ENCODE measurements around the gene RPL7A. TPM values are rescaled to one million over a fixed set of nuclear protein-coding genes. Genes with fewer than 3 reads are reported as not detected.
"Not testable (repeated sequence)": the region's sequence is repeated elsewhere in the genome, so short reads cannot be mapped to it uniquely, and the experiment has no call there.

The RPL7A gene
- total RNA-seq, 1 experiment from 2014 or later: 2,696 TPM

DNA sequence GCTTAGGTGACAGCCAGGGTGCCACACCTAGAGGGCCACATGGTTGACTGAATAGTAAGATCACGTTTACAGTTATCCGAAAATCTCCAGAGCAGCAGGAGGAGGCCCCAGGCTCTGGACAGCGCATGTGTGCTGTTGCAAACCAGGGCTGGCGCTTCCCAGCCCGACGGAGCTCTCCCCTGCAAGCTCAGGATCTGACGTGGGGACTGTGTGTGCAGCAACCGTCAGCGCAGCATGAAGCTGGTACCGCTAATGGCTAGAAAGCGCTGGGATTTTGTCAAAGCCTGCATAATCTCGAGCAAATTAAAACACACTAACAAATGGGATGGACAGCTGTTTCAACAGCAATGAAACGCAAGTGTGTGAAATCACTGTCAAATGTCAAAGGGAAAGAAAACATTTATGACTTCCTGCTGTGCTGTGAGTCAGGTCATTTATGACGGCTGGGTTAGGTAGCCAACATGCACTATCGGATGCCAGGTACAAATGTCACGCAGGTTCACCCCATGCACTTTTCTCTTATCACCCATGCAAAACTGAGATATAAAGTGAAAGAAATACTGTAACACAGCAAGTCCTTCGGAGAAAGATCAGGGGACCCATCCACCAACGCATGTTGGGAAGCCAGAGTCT is 20.3 kb downstream of the RPL7A start:
- no peak for DNase-seq (ENCODE audit: low spot score)

DNA sequence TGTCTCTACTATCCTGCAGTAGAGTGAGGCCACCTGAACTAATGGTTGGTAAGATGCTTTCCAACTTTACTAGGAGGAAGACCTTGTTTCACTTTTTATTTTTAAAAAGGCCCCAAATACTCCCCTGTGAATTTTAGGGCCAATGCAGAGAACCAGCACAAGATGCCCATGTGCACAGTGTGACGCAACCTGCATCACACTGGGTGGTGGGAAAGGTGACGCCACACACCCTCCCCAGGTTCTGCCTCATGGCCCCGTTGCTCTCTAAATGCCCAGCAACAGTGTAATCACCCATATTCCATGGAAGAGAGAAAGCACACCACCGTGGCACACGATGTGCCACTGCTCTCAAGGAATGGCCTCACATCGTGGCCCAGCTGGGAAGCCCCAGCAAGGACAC is 21.4 kb downstream of the RPL7A start:
- DNase-seq (ENCODE audit: low spot score): no peak

DNA sequence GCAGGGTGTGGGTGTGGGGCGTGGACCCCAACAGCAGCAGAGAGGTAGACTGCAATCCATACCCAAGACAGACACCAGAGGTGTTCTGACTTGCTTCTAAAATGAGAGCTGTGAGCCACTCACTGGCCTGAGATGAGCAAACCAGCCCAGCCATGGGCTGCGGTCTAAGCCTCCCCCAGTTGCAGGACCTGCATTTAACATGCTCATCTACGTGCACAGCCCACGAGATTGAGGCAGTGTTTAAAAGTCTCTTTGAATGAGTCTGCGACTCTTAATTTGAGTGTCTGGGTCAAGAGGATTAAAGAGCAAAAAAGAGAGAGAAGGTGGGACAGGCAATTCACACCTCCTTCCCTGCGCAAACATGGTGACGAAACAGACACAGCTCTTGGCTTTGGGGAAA is 21.9 kb downstream of the RPL7A start:
- no peak for DNase-seq (ENCODE audit: low spot score)

DNA sequence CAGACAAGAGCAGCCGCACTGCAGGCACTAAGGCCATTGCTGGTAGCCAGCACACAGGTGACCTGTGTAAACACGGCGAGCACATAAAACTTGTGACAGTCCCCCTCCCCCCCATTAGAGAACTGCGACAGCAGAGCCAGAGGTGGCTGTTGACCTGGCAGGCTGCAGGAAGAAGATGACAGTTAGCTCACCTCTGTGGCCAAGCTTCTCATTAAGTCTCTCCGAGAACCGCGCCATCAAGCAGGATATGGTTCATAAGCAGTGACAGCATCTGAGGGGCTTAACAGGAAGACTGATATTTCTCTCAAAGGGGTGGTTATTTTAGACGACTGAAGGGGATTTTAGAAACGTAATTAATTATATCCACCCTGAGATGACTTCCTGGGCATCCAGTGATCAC is 22.7 kb downstream of the RPL7A start:
- no peak for DNase-seq (ENCODE audit: low spot score)

DNA sequence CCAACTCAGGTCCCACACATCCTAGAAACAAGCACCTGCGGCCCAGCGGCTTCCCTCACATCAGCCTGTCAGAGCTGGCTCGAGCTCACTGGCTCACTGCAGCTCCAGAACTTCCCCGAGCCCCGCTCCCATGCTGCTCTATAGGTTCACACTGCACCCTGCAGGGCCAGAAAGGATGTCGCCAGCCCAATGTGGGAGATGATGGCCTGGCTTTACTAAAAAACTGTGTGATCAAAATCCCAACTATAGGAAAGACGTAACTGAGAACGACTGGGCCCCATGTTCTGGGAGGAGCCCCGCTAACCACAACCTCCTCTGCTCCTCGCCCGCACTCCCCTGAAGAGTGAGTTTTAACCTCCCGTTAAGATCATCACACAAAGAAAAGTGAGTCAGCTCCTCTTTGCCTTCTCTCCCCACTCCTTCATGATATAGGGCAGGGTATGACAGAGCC is 23.3 kb downstream of the RPL7A start:
- no peak for DNase-seq (ENCODE audit: low spot score)

DNA sequence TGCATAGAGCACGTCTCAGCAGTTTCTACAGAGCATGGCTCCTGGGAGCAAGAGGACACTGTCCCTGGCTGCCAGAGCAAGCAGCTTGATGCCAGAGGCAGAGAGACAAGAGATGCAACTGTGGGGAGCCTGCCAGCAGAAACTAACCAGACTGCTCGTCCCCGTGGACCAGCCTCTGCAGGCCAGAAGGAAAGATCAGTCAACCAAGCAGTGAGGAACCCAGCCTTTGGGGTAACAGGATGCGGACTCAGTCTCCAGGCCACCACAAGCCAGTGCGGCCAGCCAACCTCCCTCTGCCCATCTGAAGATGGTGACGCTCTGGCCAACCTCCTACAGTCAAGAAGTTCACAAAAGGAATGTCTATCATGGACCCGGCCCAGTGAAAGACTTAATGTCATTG is 24.1 kb downstream of the RPL7A start:
- DNase-seq (ENCODE audit: low spot score): no peak

DNA sequence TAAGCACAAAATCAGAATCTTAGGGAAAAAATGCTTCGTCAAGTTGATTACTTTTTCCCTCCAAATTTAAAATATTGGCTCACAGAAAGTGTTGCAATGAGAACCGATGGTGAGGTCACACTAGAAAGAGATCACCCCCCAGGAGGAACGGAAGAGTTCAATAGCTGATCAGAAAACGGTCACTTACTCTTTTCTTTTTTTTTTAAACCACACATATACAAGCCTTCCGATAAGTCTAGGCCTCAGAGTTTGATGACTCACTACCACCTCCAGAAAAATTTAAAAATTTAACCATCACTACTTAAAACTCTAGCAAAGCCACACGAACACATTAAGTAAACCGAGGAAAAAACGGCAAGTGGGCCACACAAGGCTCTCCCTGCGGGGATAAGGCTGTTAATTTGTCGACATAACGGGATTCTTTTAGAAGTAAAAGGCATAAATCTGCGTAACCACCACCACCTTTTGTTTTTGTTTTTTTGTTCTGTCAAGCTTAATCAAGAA is 26.6 kb downstream of the RPL7A start:
- DNase-seq (ENCODE audit: low spot score): no peak

DNA sequence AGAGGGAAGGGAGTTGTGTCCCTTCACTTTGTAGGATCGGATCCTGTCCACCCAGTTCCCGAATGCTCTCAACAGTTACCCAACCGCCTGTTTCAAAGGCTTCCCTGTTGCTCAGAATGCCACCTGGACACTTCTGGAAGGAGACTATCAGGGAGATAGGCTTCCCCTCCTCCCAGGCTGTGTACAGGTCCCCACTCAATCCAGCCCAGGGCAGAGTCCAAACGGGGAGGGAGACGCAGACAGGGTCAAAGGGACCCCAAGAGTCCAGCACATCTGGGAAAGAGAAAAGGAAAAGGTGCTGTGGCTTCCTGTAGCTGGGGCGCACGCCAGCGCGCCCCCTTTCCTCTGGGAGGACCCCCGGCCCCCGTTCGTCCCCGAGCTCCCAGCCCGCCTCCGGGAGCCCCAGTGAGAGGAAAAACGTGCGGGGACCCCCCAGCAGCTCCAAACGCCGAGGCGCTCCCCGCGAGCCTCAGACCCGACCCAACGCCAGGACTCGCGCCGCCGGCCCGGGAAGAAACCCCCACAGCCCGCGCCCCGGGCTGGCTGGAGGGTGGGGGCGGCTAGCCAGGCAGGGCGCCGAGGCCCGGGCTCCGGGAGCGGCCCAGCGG is 27.2 kb downstream of the RPL7A start:
- no peak for DNase-seq (ENCODE audit: low spot score)

DNA sequence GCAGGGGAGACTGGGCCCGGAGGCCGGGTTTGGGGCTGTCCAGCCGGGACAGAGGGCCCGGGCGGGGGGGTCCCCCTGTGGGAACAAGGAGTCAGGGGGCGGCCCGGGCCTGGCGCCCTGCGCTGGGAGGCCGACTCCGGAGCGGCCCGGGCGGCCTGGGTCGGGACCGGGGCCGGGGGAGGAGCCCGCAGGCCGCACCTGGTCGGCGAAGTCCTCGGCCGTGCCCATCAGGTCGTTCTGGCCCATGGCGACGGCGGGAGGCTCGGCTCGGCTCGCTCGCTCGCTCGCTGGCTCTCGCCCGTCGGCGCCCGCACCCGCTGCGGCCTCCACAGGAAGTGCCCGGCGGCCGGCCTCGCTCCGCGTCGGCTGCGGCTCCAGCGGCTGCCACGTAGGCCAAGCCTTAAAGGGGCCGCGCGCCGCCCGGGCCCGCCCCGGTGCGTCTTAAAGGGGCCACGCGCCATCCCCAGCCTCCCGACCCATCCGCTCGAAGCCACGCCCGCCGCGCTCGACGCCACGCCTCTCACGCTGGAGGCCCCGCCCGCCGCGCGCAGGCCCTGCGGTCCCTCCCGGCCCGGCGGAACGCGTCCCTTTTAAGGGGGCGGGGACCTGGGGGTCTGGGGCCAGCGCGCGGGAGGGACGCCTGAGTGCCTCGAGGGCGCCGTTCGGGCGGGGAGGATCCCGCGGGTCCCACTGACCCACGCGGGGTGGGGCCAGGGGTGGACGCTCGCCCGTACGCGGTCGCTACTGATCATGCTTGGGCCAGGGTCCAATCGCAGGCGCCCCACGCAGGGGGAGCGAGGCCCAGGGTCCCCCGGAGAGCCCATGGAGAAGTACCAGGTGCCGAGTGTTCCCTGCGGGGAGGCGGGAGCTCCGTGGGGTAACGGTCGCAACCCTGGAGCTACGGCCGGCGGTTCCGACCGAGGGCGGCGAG is 28.0 kb downstream of the RPL7A start, which contains the start of the genes STKLD1 and SURF4:
TSS of gene STKLD1 (plus strand) at position 643 of the 931 bp plus-strand sequence. CDS start at position 751, 108 bp downstream.
TSS of gene SURF4 (minus strand) at position 337 of the 931 bp plus-strand sequence. CDS start at position 246, 91 bp downstream.
- DNase-seq (ENCODE audit: low spot score): peak; percentile 87

DNA sequence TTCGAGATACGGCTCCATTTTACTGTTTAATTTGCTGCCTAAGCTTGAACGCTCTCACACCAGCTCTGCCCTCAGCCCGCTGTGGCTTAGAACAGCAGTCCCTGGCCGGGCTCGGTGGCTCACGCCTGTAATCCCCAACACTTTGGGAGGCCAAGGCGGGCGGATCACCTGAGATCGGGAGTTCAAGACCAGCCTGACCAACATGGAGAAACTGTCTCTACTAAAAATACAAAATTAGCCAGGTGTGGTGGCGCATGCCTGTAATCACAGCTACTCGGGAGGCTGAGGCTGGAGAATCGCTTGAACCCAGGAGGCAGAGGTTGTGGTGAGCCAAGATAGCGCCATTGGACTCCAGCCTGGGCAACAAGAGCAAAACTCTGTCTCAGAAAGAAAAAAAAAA is 29.3 kb downstream of the RPL7A start:
- not testable (repeated sequence) for DNase-seq (ENCODE audit: low spot score)

DNA sequence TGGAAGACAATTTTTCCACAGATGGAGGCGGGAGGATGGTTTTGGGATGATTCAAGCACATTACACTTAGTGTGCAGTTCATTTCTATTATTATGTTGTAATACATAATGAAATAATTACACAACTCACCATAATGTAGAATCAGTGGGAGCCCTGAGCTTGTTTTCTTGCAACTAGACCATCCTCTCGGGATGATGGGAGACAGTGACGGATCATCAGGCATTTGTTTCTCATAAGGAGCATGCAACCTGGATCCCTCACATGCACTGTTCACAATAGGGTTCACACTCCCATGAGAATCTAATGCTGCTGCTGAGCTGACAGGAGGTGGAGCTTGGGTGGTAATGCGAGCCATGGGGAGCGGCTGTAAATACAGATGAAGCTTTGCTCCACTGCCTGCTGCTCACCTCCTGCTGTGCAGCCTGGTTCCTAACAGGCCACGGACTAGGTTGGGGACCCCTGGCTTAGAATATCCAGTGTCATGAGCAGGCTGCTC is 29.8 kb downstream of the RPL7A start:
- peak; percentile 27 for DNase-seq (ENCODE audit: low spot score)

DNA sequence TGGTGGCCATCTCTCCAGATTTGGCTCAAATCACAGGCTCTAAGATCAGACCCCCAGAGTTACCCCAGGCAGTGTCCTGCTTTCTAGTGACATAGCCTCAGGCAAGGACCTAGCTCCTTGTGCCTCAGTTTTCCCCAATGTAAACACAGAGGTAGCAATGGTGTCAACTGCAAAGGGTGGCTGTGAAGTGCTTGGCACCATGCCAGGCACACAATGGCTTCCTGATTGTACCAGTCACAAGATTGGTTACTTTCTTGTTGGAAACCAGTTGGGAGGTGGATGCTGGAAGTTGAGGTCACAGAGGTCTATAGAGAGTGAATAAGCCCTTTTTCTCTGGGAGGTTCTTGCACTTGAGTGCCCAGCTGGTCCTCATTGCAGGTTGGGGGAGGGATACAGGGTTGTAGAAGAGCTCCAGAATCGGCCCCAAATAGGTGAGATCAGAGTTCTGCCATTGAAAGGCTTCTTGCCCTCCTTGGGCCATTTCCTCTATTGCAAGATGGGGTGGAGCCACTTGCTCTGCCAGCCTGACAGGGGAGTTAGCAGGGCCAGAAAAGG is 30.5 kb downstream of the RPL7A start:
- DNase-seq (ENCODE audit: low spot score): no peak

DNA sequence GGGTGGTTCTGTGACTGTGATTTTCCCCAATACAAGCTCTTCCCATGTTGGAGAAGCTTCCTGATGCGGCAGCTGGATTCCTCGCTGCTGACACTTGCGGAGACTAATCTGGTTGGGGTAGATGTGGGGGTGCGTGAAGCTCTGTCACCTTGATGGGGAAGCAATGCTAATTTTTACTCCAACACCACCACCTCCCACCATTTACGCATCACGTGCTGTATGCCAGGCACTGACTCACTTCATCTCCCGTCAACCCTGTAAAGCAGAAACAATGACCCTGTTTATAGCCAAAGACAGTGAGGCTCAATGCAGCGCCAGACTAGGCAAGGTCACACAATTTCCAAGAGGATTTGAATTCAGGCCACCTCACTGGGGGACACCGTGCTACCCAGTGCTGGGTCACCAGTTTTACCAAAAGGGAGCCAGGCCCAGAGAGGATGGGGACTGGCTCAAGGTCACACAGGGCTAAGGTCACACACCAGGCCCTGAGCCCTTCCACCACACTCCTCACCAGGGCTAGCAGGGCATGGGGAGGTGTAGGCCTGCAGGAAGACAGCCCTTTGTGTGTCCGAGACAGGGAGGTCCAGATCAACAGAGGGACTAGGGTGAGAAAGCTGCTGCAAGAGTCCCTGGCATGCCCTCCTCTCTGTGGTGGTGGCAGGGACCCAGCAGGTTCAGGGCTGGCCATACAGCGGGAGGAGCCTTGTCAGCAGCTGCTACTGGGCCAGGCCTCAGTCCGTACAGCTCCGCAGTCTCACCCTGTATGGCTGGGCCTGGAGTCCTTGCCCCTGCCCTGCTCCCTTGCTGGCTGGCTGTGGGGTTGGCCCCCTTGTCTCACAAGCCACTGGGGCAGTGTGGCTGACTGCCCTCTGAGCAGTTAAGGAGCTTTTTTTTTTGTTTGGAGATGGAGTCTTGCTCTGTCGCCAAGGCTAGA is 31.4 kb downstream of the RPL7A start:
- no peak for DNase-seq (ENCODE audit: low spot score)

DNA sequence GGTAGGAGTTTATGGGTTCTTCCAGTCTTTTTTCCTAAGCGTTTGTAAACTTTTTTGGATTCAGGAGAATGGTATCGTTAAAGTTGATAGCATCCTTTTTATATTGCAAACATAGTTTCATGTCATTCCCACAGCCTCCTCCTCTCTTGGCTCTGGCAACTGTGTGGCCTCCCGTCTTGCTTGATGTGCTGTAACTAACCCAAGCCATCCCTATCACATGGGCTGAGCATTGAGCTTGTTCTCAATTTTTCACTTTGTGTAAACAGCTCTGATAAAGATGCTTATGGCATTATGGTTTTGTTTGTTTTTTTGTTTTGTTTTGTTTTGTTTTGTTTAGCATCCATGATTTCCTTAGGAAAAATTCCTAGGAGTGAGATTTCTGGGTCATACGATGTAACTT is 32.7 kb downstream of the RPL7A start:
- DNase-seq (ENCODE audit: low spot score): no peak

DNA sequence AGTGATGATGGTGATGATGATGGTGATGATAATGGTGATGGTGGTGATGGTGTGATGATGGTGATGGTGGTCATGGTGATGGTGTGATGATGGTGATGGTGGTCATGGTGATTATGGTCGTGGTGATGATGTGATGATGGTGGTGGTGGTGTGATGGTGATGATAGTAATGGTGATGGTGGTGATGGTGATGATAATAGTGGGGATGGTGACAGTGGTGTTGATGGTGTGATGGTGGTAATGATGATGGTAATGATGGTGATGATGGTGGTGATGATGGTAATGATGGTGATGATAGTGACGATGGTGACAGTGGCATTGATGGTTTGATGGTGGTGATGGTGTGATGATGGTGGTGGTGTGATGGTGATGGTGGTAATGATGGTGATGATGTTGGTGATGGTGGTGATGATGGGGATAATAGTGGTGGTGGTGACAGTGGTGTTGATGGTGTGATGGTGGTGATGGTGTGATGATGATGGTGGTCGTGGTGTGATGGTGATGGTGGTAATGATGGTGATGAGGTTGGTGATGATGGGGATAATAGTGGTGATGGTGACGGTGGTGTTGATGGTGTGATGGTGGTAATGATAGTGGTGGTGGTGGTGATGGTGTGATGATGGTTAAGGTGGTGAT is 34.6 kb downstream of the RPL7A start:
- no peak for DNase-seq (ENCODE audit: low spot score)

DNA sequence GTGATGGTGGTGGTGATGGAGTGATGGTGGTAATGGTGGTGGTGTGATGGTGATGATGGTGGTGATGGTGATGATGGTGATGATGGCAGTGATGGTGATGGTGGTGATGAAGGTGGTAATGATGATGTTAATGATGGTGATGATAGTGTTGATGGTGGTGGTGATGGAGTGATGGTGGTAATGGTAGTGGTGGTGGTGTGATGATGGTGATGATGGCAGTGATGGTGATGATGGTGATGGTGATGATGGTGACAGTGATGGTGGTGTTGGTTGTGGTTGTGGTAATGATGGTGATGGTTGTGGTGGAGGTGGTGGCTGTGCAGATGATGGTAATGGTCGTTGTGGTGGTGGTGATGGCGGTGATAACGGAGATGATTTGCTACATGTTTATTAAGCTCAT is 35.4 kb downstream of the RPL7A start:
- no peak for DNase-seq (ENCODE audit: low spot score)

DNA sequence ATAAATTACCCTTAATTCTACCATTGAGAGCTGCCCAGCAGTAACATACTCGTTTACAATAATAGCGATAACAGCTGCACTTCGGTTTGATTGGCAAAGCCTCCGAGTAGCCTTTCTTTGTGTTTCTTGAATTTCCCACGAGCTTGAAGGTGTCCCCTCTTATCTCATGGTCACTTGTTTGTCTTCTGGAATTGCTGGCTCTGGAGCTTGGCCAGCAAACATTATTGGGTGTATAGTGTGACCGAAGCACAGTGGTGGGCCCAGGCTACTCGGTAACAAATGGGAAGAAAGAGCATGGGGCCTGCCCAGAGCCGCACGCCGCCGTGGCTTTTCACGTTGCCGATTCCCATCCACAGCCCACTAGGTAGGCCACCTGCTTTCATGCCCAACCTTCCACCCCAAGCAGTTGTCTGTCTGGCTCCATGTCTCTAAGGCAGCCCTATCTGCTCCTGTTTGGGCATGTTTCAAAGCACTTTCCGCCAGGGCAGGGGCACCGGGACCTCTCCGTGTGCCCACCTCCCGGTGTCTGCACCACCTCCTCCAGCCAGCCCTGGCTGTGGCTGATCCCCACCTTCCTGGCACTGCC is 36.8 kb downstream of the RPL7A start:
- DNase-seq (ENCODE audit: low spot score): no peak

DNA sequence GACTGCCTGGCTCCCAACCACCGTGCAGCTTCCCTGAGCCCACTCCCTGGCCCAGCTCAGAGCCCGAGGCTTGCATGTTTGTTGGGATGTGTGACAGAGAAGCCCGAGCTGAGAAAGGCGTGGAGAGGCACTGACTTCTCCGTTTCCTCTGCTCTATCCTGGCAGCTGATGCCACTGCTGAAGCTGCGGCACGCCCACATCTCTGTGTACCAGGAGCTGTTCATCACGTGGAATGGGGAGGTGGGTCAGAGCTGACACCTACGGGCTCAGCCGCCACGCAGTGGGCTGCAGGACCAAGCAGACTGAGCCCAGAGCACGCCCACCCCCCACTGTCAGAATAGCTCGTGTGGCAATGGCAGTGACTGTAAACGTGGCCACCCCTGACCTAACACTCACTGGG is 37.4 kb downstream of the RPL7A start:
- DNase-seq (ENCODE audit: low spot score): no peak

DNA sequence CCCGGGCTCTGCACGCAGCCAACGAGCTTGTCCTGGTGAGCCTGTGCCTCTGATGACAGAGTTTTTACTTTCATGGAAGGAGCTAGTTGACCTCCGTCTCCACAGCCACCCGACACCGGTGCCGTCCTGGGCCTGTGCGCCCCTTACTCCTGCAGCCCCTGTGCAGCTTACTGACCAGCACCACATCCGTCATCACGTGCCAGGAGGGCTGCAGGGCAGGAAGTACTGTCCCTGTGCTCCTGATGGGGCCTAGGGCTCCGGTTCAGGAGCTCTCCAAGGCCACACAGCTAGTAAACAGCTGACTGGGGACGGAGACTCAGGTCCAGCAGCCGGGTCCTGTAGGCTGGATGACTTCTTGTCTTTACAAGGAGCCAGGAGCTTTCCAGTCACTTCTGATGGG is 38.3 kb downstream of the RPL7A start:
- DNase-seq (ENCODE audit: low spot score): no peak

DNA sequence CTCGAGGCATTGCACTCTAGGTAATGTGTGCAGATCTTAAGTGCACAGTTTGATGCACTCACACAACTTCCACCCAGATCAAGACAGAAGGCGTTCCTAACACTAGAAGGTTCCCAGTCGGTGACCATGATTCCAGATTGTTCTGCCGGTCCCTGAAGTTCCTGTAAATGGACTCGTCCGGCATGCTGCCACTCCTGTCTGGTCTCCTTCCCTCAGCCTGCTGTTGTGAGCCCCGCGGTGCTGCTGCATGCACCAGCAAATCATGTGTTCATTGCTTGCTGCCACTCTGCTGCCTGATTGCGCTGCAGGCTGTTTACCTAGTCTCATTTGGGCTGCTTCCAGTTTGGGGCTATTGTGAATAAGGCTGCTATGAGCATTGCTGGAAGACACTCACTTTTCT is 39.7 kb downstream of the RPL7A start:
- DNase-seq (ENCODE audit: low spot score): no peak
